GM12878 (cell line): Measurements from ENCODE around the gene SUSD6. TPM values are rescaled to one million over a fixed set of nuclear protein-coding genes. Genes with fewer than 3 reads are reported as not detected.

Experiments used
- ATAC-seq: fragments of 200-7000 bp; cut with Tn5 transposase; 3 replicates; pipeline ENCODE4 v1.9.1; 2020; ENCODE audit warnings: mild to moderate bottlenecking, moderate library complexity
- BruUV-seq: library from RNA; stranded (reverse); fragments of 400-500 nt; replicated peaks from 2 replicates; lab custom pipeline; 2021; lab: Mats Ljungman, UMichigan
- CTCF ChIA-PET: fragments of 300-600 bp; sonication (Branson Sonifier 250); formaldehyde crosslinking; extraction: SDS; loops from one replicate; lab custom pipeline; 2021; ENCODE audit warnings: inconsistent platforms; lab: Yijun Ruan, JAX
- POLR2A ChIA-PET: fragments of 350-600 bp; formaldehyde crosslinking; extraction: SDS; loops from one replicate; lab custom pipeline; 2021; ENCODE audit warnings: inconsistent platforms; lab: Charles Lee
- RAD21 ChIA-PET: fragments of 300-600 bp; sonication (Branson Sonifier 250); formaldehyde crosslinking; loops from one replicate; lab custom pipeline; 2023; ENCODE audit warnings: antibody characterized with exemption; ENCODE audit not compliant: unreplicated experiment; lab: Charles Lee
- SMC1A ChIA-PET: fragments of 300-600 bp; sonication (Branson Sonifier 250); formaldehyde crosslinking; loops from one replicate; lab custom pipeline; 2023; ENCODE audit not compliant: unreplicated experiment, uncharacterized antibody; lab: Charles Lee
- DNase-seq: peaks from one replicate; pipeline ENCODE4 v3.0.0-alpha.2; 2011; ENCODE audit warnings: low read depth, low spot score
- FAIRE-seq: peaks from 3 replicates; lab custom pipeline; 2011; peaks lifted over from hg19 to GRCh38; lab: Jason Lieb, UNC
- H2AFZ ChIP-seq: 2 replicates; pipeline ENCODE4 v1.6.0; 2011; ENCODE audit warnings: low read depth, low read length, control low read depth; ENCODE audit not compliant: control insufficient read depth
- H3K27ac ChIP-seq: 2 replicates; pipeline ENCODE4 v1.5.1; 2011; ENCODE audit warnings: control low read depth; ENCODE audit not compliant: control insufficient read depth, insufficient read depth
- H3K27me3 ChIP-seq, 2 experiments: replicated peaks in 1 of 2; 2 replicates each; pipeline versions ENCODE4 v1.6.0 to v1.6.1; 2011; ENCODE audit warnings: low read length in 1 of 2; ENCODE audit not compliant: control insufficient read depth in 2 of 2, insufficient read depth in 2 of 2
- H3K36me3 ChIP-seq, 2 experiments: 2 replicates each; pipeline ENCODE4 v1.5.1; 2011; ENCODE audit warnings: low read length in 1 of 2; ENCODE audit not compliant: control insufficient read depth in 2 of 2, insufficient read depth in 2 of 2
- H3K4me1 ChIP-seq: 2 replicates; pipeline ENCODE4 v1.6.1; 2011; ENCODE audit warnings: mild to moderate bottlenecking, low read length, moderate library complexity, mixed read lengths; ENCODE audit not compliant: control insufficient read depth, insufficient read depth
- H3K4me2 ChIP-seq: 2 replicates; pipeline ENCODE4 v1.6.0; 2011; ENCODE audit warnings: control low read depth; ENCODE audit not compliant: control insufficient read depth, insufficient read depth
- H3K4me3 ChIP-seq: fragments of 200-600 bp; sonication (generic); 2 replicates; pipeline ENCODE4 v1.5.1; 2016
- H3K79me2 ChIP-seq: 2 replicates; pipeline ENCODE4 v1.6.0; 2011; ENCODE audit warnings: low read length; ENCODE audit not compliant: control insufficient read depth, insufficient read depth
- H3K9ac ChIP-seq: 2 replicates; pipeline ENCODE4 v1.8.0; 2011; ENCODE audit warnings: low read length, control low read depth, mixed read lengths; ENCODE audit not compliant: control insufficient read depth, insufficient read depth
- H3K9me3 ChIP-seq: replicated peaks from 3 replicates; pipeline ENCODE4 v1.5.1; 2011; ENCODE audit warnings: mild to moderate bottlenecking, low read length; ENCODE audit not compliant: control insufficient read depth, insufficient read depth
- H4K20me1 ChIP-seq: 2 replicates; pipeline ENCODE4 v1.6.0; 2011; ENCODE audit not compliant: control insufficient read depth, insufficient read depth
- MEF2A ChIP-seq: IDR thresholded peaks from 2 replicates; pipeline ENCODE4 v1.6.1; 2011; ENCODE audit warnings: low read depth, mild to moderate bottlenecking, low read length, moderate library complexity; ENCODE audit not compliant: insufficient read depth
- MYB ChIP-seq: fragments of 150-350 bp; IDR thresholded peaks from 2 replicates; pipeline ENCODE4 v1.6.1; 2014; ENCODE audit warnings: mild to moderate bottlenecking, low read depth, low read length, borderline replicate concordance
- RAD51 ChIP-seq: fragments of 450-650 bp; IDR thresholded peaks from 2 replicates; pipeline ENCODE4 v1.6.1; 2016; ENCODE audit warnings: moderate library complexity, mild to moderate bottlenecking, inconsistent platforms
- RCOR1 ChIP-seq: conservative IDR thresholded peaks from 2 replicates; pipeline ENCODE4 v1.6.1; 2012; ENCODE audit warnings: low read depth, low read length, improper control_type of control experiment
- SIN3A ChIP-seq: IDR thresholded peaks from 2 replicates; pipeline ENCODE4 v1.6.1; 2012; ENCODE audit warnings: low read depth, low read length, improper control_type of control experiment
- SMAD5 ChIP-seq: IDR thresholded peaks from 2 replicates; pipeline ENCODE4 v1.6.1; 2016; ENCODE audit warnings: antibody characterized with exemption, low read depth
- STAT1 ChIP-seq: fragments of 450-650 bp; conservative IDR thresholded peaks from 2 replicates; pipeline ENCODE4 v1.6.1; 2014; ENCODE audit warnings: antibody characterized with exemption, mild to moderate bottlenecking
- ZNF207 ChIP-seq: fragments of 450-650 bp; IDR thresholded peaks from 2 replicates; pipeline ENCODE4 v1.6.1; 2014; ENCODE audit warnings: antibody characterized with exemption, mild to moderate bottlenecking, borderline replicate concordance
- ZNF24 ChIP-seq: fragments of 450-650 bp; IDR thresholded peaks from 2 replicates; pipeline ENCODE4 v1.6.1; 2017; ENCODE audit warnings: antibody characterized with exemption, mild to moderate bottlenecking
- WGBS: methylation state at CpG from one replicate; pipeline ENCODE4 v1.1.6; 2016; ENCODE audit warnings: low lambda C conversion rate; ENCODE audit not compliant: insufficient replicate concordance, insufficient coverage; ENCODE audit errors: missing lambda C conversion rate; 5-methylcytosine and 5-hydroxymethylcytosine counted together
- in situ Hi-C: fragments of 300-500 bp; cut with MboI; formaldehyde crosslinking; loops from 9 replicates; pipeline ENCODE4 v1.14.3; 2018; ENCODE audit warnings: mixed read lengths
- intact Hi-C: fragments of 100-400 bp; cut with micrococcal nuclease; formaldehyde crosslinking; loops from one replicate; pipeline ENCODE4 v1.14.2; 2022; ENCODE audit not compliant: unreplicated experiment
- polyA plus RNA-seq, 11 experiments: library from polyadenylated mRNA; depleted of rRNA in 4 of 11; unstranded in 6 of 11; stranded (reverse) in 5 of 11; fragments of >200 nt; fragmentation: Nextera tagmentation in 4 of 11; fragmentation: Illumina TruSeq in 1 of 11; extraction: Ambion mirVana in 4 of 11; extraction: Trizol in 1 of 11; gene quantifications; 1 replicate in 1 of 11; 2 replicates in 10 of 11; pipeline versions ENCODE4 v1.2.1 to v1.2.3, GENCODE V29; 2011 to 2016; ENCODE audit warnings: inconsistent platforms in 2 of 11, missing spikeins in 2 of 11, low read depth in 1 of 11
- total RNA-seq, 4 experiments: library from RNA; depleted of rRNA in 3 of 4; stranded (reverse); fragments of >200 nt in 3 of 4; fragmentation: Illumina TruSeq in 1 of 4; extraction: Trizol in 1 of 4; gene quantifications; 2 replicates each; pipeline versions ENCODE4 v1.2.1 to v1.2.3, GENCODE V29; 2013 to 2021
- TF ChIP-seq, protein P1 (sequence below): fragments of 450-650 bp; IDR thresholded peaks from 2 replicates; pipeline ENCODE4 v1.6.1; 2017; ENCODE audit warnings: mild to moderate bottlenecking
- TF ChIP-seq, protein P2 (sequence below): fragments of 450-650 bp; IDR thresholded peaks from 2 replicates; pipeline ENCODE4 v1.6.1; 2017; ENCODE audit warnings: low read depth, mild to moderate bottlenecking, moderate library complexity
- TF ChIP-seq, protein P3 (sequence below), 3 experiments: IDR thresholded peaks in 2 of 3; conservative IDR thresholded peaks in 1 of 3; 2 replicates each; pipeline ENCODE4 v1.5.1; 2011; ENCODE audit warnings: low read depth in 3 of 3, low read length in 3 of 3, mild to moderate bottlenecking in 3 of 3, control low read depth in 2 of 3, moderate library complexity in 2 of 3, inconsistent platforms in 1 of 3, mixed read lengths in 1 of 3; ENCODE audit not compliant: control insufficient read depth in 2 of 3, insufficient read depth in 1 of 3; ENCODE audit errors: extremely low read depth in 1 of 3

SUSD6 gene
- total and polyA plus RNA-seq, 10 of the 15 experiments (the other 5 are each of a cell fraction or from before 2014, with no cell fraction given): 6.6 to 39.8 (median 20.2) TPM

DNA sequence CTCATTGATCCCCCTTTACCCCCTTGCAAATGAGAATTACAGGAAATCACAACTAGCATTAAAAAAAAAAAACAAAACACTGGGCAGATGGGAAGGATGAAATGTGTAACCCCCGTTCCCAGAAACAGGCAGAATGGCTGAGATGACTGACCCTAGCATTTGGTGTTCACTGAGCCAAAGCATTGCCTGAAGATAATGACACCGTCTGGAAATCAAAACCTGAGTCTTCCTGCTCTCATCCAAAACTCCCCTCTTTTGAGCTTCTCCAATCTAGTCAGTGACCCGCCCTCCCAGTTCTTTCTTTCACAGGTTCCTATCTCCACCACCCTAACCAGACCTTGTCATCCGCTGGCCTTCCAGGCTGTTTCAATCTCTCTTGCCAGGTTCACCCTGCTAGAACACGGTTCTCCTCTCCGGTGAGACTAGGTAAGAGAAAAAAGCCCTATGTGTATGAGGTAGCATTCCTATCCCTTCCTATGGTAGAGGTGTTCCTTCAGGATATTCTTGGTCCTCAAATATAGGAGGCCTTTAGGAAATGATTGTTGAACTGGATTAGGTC is 21.3 kb downstream of the SUSD6 start:
- in situ Hi-C loops: no loop called here
- H3K4me1 ChIP-seq: peaks cover 90% of the 10 kb centered on the region
- H3K79me2 ChIP-seq: peaks cover 100% of the 10 kb centered on the region
- FAIRE-seq (no peak), DNase-seq (no peak), ATAC-seq (no peak)
- no TSS peak for BruUV-seq
- ChIA-PET CTCF (interaction anchor here (0.6 to 1.4 kb wide), 7 partner anchors 13 to 1497 kb away, joined by 3 to 5 read pairs (median 3); no protein-coding TSS in a partner anchor), RAD21 (interaction anchor here (0.7 to 4.3 kb wide), 4 partner anchors 15 to 40 kb away, joined by 3 to 59 read pairs (median 5); partner anchors contain the start of gene SUSD6), POLR2A (interaction anchor here (0.7 to 8.7 kb wide), 4 partner anchors 17 to 1849 kb away, joined by 3 to 88 read pairs (median 22); no protein-coding TSS in a partner anchor), SMC1A (interaction anchor here (0.6 to 17.8 kb wide), 6 partner anchors 7 to 124 kb away, joined by 3 to 336 read pairs (median 32); no protein-coding TSS in a partner anchor)
- TF ChIP-seq ZNF207: no peak
- TF ChIP-seq SMAD5: no peak
- TF ChIP-seq, protein P1, sequence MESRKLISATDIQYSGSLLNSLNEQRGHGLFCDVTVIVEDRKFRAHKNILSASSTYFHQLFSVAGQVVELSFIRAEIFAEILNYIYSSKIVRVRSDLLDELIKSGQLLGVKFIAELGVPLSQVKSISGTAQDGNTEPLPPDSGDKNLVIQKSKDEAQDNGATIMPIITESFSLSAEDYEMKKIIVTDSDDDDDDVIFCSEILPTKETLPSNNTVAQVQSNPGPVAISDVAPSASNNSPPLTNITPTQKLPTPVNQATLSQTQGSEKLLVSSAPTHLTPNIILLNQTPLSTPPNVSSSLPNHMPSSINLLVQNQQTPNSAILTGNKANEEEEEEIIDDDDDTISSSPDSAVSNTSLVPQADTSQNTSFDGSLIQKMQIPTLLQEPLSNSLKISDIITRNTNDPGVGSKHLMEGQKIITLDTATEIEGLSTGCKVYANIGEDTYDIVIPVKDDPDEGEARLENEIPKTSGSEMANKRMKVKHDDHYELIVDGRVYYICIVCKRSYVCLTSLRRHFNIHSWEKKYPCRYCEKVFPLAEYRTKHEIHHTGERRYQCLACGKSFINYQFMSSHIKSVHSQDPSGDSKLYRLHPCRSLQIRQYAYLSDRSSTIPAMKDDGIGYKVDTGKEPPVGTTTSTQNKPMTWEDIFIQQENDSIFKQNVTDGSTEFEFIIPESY: no peak
- TF ChIP-seq STAT1: no peak
- TF ChIP-seq, protein P2, sequence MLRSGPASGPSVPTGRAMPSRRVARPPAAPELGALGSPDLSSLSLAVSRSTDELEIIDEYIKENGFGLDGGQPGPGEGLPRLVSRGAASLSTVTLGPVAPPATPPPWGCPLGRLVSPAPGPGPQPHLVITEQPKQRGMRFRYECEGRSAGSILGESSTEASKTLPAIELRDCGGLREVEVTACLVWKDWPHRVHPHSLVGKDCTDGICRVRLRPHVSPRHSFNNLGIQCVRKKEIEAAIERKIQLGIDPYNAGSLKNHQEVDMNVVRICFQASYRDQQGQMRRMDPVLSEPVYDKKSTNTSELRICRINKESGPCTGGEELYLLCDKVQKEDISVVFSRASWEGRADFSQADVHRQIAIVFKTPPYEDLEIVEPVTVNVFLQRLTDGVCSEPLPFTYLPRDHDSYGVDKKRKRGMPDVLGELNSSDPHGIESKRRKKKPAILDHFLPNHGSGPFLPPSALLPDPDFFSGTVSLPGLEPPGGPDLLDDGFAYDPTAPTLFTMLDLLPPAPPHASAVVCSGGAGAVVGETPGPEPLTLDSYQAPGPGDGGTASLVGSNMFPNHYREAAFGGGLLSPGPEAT: no peak
- TF ChIP-seq MEF2A: no peak
- TF ChIP-seq, protein P3, sequence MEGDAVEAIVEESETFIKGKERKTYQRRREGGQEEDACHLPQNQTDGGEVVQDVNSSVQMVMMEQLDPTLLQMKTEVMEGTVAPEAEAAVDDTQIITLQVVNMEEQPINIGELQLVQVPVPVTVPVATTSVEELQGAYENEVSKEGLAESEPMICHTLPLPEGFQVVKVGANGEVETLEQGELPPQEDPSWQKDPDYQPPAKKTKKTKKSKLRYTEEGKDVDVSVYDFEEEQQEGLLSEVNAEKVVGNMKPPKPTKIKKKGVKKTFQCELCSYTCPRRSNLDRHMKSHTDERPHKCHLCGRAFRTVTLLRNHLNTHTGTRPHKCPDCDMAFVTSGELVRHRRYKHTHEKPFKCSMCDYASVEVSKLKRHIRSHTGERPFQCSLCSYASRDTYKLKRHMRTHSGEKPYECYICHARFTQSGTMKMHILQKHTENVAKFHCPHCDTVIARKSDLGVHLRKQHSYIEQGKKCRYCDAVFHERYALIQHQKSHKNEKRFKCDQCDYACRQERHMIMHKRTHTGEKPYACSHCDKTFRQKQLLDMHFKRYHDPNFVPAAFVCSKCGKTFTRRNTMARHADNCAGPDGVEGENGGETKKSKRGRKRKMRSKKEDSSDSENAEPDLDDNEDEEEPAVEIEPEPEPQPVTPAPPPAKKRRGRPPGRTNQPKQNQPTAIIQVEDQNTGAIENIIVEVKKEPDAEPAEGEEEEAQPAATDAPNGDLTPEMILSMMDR (IDR thresholded peaks at IDR 0.05 in 2 of 3, conservative IDR thresholded peaks at IDR 0.05 in 1 of 3; ENCODE audit: control insufficient read depth in 2 of 3, extremely low read depth in 1 of 3, insufficient read depth in 1 of 3, low read depth in 3 of 3, low read length in 3 of 3): no peak
- TF ChIP-seq ZNF24: no peak
- TF ChIP-seq MYB: no peak
- TF ChIP-seq SIN3A: no peak
- no peak for TF ChIP-seq RAD51
- TF ChIP-seq RCOR1: no peak
- no peak overlapping the region for H3K9ac ChIP-seq
- H3K36me3 ChIP-seq: peaks cover 0 to 6% of the 10 kb centered on the region in 2 experiments; a peak in 3 of 4 replicates
- H4K20me1 ChIP-seq: no peaks in the 10 kb centered on the region
- H3K27ac ChIP-seq: no peak overlapping the region; the same call in 1 of the 2 replicates
- no peaks in the 10 kb centered on the region for H3K27me3 ChIP-seq
- H3K9me3 ChIP-seq: no peaks in the 10 kb centered on the region
- intact Hi-C loops: no loop called here
- H2AFZ ChIP-seq: no peak overlapping the region
- H3K4me2 ChIP-seq: peak overlapping the region; percentile 13; the same call in 1 of the 2 replicates
- WGBS: 87% methylated on average over 6 of the region's 6 CpGs
- no peak overlapping the region for H3K4me3 ChIP-seq
